ENCODE data around the gene KLHL7.

Gene KLHL7

GRCh38 chr7:23167691-23168090, 62.1 kb downstream of the KLHL7 start:
- Histone ChIP-seq H3K36me3 (ENCODE audit: insufficient read depth, low read length) (no peaks in the 10 kb centered on the region), H3K79me2 (ENCODE audit: insufficient read depth, low read length) (no peaks in the 10 kb centered on the region), H3K9me2 (replicated peaks; ENCODE audit: low read depth, low read length) (no peaks in the 10 kb centered on the region), H3K27me3 (ENCODE audit: insufficient read depth, low read length, poor library complexity, severe bottlenecking) (no peaks in the 10 kb centered on the region), H2AFZ (ENCODE audit: low read length) (no peak overlapping the region), H3K9ac (ENCODE audit: low read depth, low read length, poor library complexity, severe bottlenecking) (no peak overlapping the region), H3K4me1 (ENCODE audit: insufficient read depth, low read length, poor library complexity, severe bottlenecking) (no peaks in the 10 kb centered on the region), H3F3A (ENCODE audit: low read depth) (no peaks in the 10 kb centered on the region), H3K9me3 (ENCODE audit: insufficient read depth, low read depth, low read length) (no peaks in the 10 kb centered on the region), H3K4me3 (ENCODE audit: low read length, poor library complexity, severe bottlenecking) (no peak overlapping the region), H4K20me1 (ENCODE audit: insufficient read depth, low read length, poor library complexity, severe bottlenecking) (no peaks in the 10 kb centered on the region), H3K4me2 (ENCODE audit: low read depth, low read length, poor library complexity, severe bottlenecking) (no peak overlapping the region)
- TF ChIP-seq CTCF (conservative IDR thresholded peaks at IDR 0.05; ENCODE audit: low read length) (no peak), EZH2phosphoT487 (IDR thresholded peaks at IDR 0.05; ENCODE audit: borderline replicate concordance) (no peak)

- Histone ChIP-seq H3K36me3 (ENCODE audit: insufficient read depth, low read length) (no peaks in the 10 kb centered on the region), H2AFZ (ENCODE audit: low read length) (no peak overlapping the region), H3F3A (ENCODE audit: low read depth) (no peaks in the 10 kb centered on the region), H3K4me3 (ENCODE audit: low read length, poor library complexity, severe bottlenecking) (no peak overlapping the region), H3K9me3 (ENCODE audit: insufficient read depth, low read depth, low read length) (no peaks in the 10 kb centered on the region), H3K9ac (ENCODE audit: low read depth, low read length, poor library complexity, severe bottlenecking) (no peak overlapping the region), H3K9me2 (replicated peaks; ENCODE audit: low read depth, low read length) (no peaks in the 10 kb centered on the region), H3K79me2 (ENCODE audit: insufficient read depth, low read length) (no peaks in the 10 kb centered on the region), H3K4me1 (ENCODE audit: insufficient read depth, low read length, poor library complexity, severe bottlenecking) (no peaks in the 10 kb centered on the region), H3K27me3 (ENCODE audit: insufficient read depth, low read length, poor library complexity, severe bottlenecking) (no peaks in the 10 kb centered on the region), H4K20me1 (ENCODE audit: insufficient read depth, low read length, poor library complexity, severe bottlenecking) (no peaks in the 10 kb centered on the region), H3K4me2 (ENCODE audit: low read depth, low read length, poor library complexity, severe bottlenecking) (no peak overlapping the region)
- TF ChIP-seq EZH2phosphoT487 (IDR thresholded peaks at IDR 0.05; ENCODE audit: borderline replicate concordance), result no peak
- TF ChIP-seq CTCF (conservative IDR thresholded peaks at IDR 0.05; ENCODE audit: low read length), result no peak
These were observed 62.7 kb downstream of the KLHL7 start for GRCh38 chr7:23168111-23168885.

- Histone ChIP-seq H3F3A (ENCODE audit: low read depth) (0 out of 2 replicates have a peak, but pooled peaks cover 3% of the 10 kb centered on the region), H3K27me3 (ENCODE audit: insufficient read depth, low read length, poor library complexity, severe bottlenecking) (no peaks in the 10 kb centered on the region), H3K4me2 (ENCODE audit: low read depth, low read length, poor library complexity, severe bottlenecking) (no peak overlapping the region), H3K9me2 (replicated peaks; ENCODE audit: low read depth, low read length) (no peaks in the 10 kb centered on the region), H3K4me3 (ENCODE audit: low read length, poor library complexity, severe bottlenecking) (no peak overlapping the region), H3K4me1 (ENCODE audit: insufficient read depth, low read length, poor library complexity, severe bottlenecking) (peaks cover 4% of the 10 kb centered on the region), H3K9ac (ENCODE audit: low read depth, low read length, poor library complexity, severe bottlenecking) (no peak overlapping the region), H3K79me2 (ENCODE audit: insufficient read depth, low read length) (no peaks in the 10 kb centered on the region), H2AFZ (ENCODE audit: low read length) (no peak overlapping the region), H3K9me3 (ENCODE audit: insufficient read depth, low read depth, low read length) (no peaks in the 10 kb centered on the region), H3K36me3 (ENCODE audit: insufficient read depth, low read length) (peaks cover 6% of the 10 kb centered on the region; the same call in 1 of the 2 replicates), H4K20me1 (ENCODE audit: insufficient read depth, low read length, poor library complexity, severe bottlenecking) (no peaks in the 10 kb centered on the region)
- TF ChIP-seq CTCF (conservative IDR thresholded peaks at IDR 0.05; ENCODE audit: low read length) (no peak), EZH2phosphoT487 (IDR thresholded peaks at IDR 0.05; ENCODE audit: borderline replicate concordance) (no peak)
These were observed 70.4 kb downstream of the KLHL7 start for GRCh38 chr7:23175938-23176337.

Data from Loucy (cell line).